ENCODE measurements around the gene SMARCD3.
A peak's percentile ranks its signal among the peaks of the same experiment; 100 is the strongest.

SMARCD3 gene

GRCh38 chr7:151207804-151208203, 40.7 kb downstream of the SMARCD3 start:
- DNase-seq = no peak
- ATAC-seq (replicated peaks) = no peak
- no peaks in the 10 kb centered on the region for H3K4me1 Mint-ChIP-seq
- no peak overlapping the region for H3K4me3 Mint-ChIP-seq
- H3K9me3 Mint-ChIP-seq = no peaks in the 10 kb centered on the region
- peaks cover 20 to 22% of the 10 kb centered on the region in 2 donors for H3K27me3 Mint-ChIP-seq
- H3K27ac Mint-ChIP-seq = no peak overlapping the region
- H3K36me3 Mint-ChIP-seq = peaks cover 9 to 18% of the 10 kb centered on the region in 2 donors

GRCh38 chr7:151207315-151207714, 41.2 kb downstream of the SMARCD3 start:
- no peak overlapping the region for H3K4me3 Mint-ChIP-seq
- ATAC-seq (replicated peaks) (no peak), DNase-seq (no peak)
- H3K36me3 Mint-ChIP-seq = peaks cover 9 to 13% of the 10 kb centered on the region in 2 donors
- H3K27me3 Mint-ChIP-seq = peaks cover 20 to 24% of the 10 kb centered on the region in 2 donors
- H3K4me1 Mint-ChIP-seq = no peaks in the 10 kb centered on the region
- no peak overlapping the region for H3K27ac Mint-ChIP-seq
- H3K9me3 Mint-ChIP-seq = no peaks in the 10 kb centered on the region

- ATAC-seq (replicated peaks) (no peak), DNase-seq (no peak)
- Mint-ChIP-seq H3K27me3 (peaks cover 20 to 24% of the 10 kb centered on the region in 2 donors), H3K4me3 (no peak overlapping the region), H3K27ac (no peak overlapping the region), H3K36me3 (peaks cover 9 to 10% of the 10 kb centered on the region in 2 donors), H3K9me3 (no peaks in the 10 kb centered on the region), H3K4me1 (no peaks in the 10 kb centered on the region)
Measured at GRCh38 chr7:151206914-151207313, 41.6 kb downstream of the SMARCD3 start.

GRCh38 chr7:151205730-151206129, 42.8 kb downstream of the SMARCD3 start:
- Mint-ChIP-seq H3K36me3 (peaks cover 2 to 8% of the 10 kb centered on the region in 2 donors), H3K4me3 (no peak overlapping the region), H3K27me3 (peaks cover 25 to 31% of the 10 kb centered on the region in 2 donors), H3K4me1 (no peaks in the 10 kb centered on the region), H3K27ac (no peak overlapping the region), H3K9me3 (no peaks in the 10 kb centered on the region)
- peak in 1 of 2 donors; percentile 67 for ATAC-seq (replicated peaks)
- no peak for DNase-seq

- H3K36me3 Mint-ChIP-seq = no peaks in the 10 kb centered on the region
- no peak overlapping the region for H3K27ac Mint-ChIP-seq
- DNase-seq = no peak
- peaks cover 28 to 31% of the 10 kb centered on the region in 2 donors for H3K27me3 Mint-ChIP-seq
- H3K4me1 Mint-ChIP-seq = no peaks in the 10 kb centered on the region
- no peak overlapping the region for H3K4me3 Mint-ChIP-seq
- no peak for ATAC-seq (replicated peaks)
- H3K9me3 Mint-ChIP-seq = no peaks in the 10 kb centered on the region
Measured at GRCh38 chr7:151204383-151205032, 44.0 kb downstream of the SMARCD3 start.

- no peaks in the 10 kb centered on the region for H3K9me3 Mint-ChIP-seq
- H3K27ac Mint-ChIP-seq = no peak overlapping the region
- H3K4me3 Mint-ChIP-seq = no peak overlapping the region
- no peaks in the 10 kb centered on the region for H3K36me3 Mint-ChIP-seq
- no peaks in the 10 kb centered on the region for H3K4me1 Mint-ChIP-seq
- ATAC-seq (replicated peaks) (no peak), DNase-seq (no peak)
- H3K27me3 Mint-ChIP-seq = peaks cover 30 to 31% of the 10 kb centered on the region in 2 donors
Measured at GRCh38 chr7:151202836-151203235, 45.7 kb downstream of the SMARCD3 start.

- Mint-ChIP-seq H3K36me3 (no peaks in the 10 kb centered on the region), H3K9me3 (no peaks in the 10 kb centered on the region), H3K27ac (no peak overlapping the region), H3K27me3 (peaks cover 30 to 31% of the 10 kb centered on the region in 2 donors), H3K4me3 (no peak overlapping the region), H3K4me1 (no peaks in the 10 kb centered on the region)
- DNase-seq = no peak
- ATAC-seq (replicated peaks) = no peak
Measured at GRCh38 chr7:151201751-151202150, 46.7 kb downstream of the SMARCD3 start.

GRCh38 chr7:151201344-151201743, 47.1 kb downstream of the SMARCD3 start:
- Mint-ChIP-seq H3K27ac (no peak overlapping the region), H3K4me3 (no peak overlapping the region), H3K36me3 (no peaks in the 10 kb centered on the region), H3K4me1 (no peaks in the 10 kb centered on the region), H3K9me3 (no peaks in the 10 kb centered on the region), H3K27me3 (peaks cover 30 to 31% of the 10 kb centered on the region in 2 donors)
- DNase-seq (no peak), ATAC-seq (replicated peaks) (no peak)

GRCh38 chr7:151198945-151199848, 49.3 kb downstream of the SMARCD3 start:
- H3K36me3 Mint-ChIP-seq = no peaks in the 10 kb centered on the region
- no peak for DNase-seq
- H3K27me3 Mint-ChIP-seq = peaks cover 23% of the 10 kb centered on the region in 2 donors
- H3K4me3 Mint-ChIP-seq = no peak overlapping the region
- no peak for ATAC-seq (replicated peaks)
- H3K4me1 Mint-ChIP-seq = no peaks in the 10 kb centered on the region
- no peaks in the 10 kb centered on the region for H3K9me3 Mint-ChIP-seq
- no peak overlapping the region for H3K27ac Mint-ChIP-seq

GRCh38 chr7:151197932-151198331, 50.6 kb downstream of the SMARCD3 start:
- Mint-ChIP-seq H3K4me3 (no peak overlapping the region), H3K27ac (no peak overlapping the region), H3K27me3 (peaks cover 15 to 26% of the 10 kb centered on the region in 2 donors), H3K4me1 (no peaks in the 10 kb centered on the region), H3K9me3 (no peaks in the 10 kb centered on the region), H3K36me3 (no peaks in the 10 kb centered on the region)
- DNase-seq = no peak
- ATAC-seq (replicated peaks) = no peak

GRCh38 chr7:151195616-151196450, 52.7 kb downstream of the SMARCD3 start:
- no peak overlapping the region for H3K27ac Mint-ChIP-seq

GRCh38 chr7:151194188-151194587, 54.3 kb downstream of the SMARCD3 start:
- no peaks in the 10 kb centered on the region for H3K36me3 Mint-ChIP-seq
- H3K4me3 Mint-ChIP-seq = no peak overlapping the region
- H3K4me1 Mint-ChIP-seq = peaks cover 0 to 7% of the 10 kb centered on the region in 2 donors
- H3K9me3 Mint-ChIP-seq = no peaks in the 10 kb centered on the region
- no peak for DNase-seq
- ATAC-seq (replicated peaks) = no peak
- H3K27ac Mint-ChIP-seq = no peak overlapping the region
- peaks cover 24 to 31% of the 10 kb centered on the region in 2 donors for H3K27me3 Mint-ChIP-seq

More at GRCh38 chr7:151195616-151196450, 52.7 kb downstream of the SMARCD3 start:
- DNase-seq (no peak), ATAC-seq (replicated peaks) (peak in 1 of 2 donors; percentile 23)
- Mint-ChIP-seq H3K27me3 (peaks cover 9 to 27% of the 10 kb centered on the region in 2 donors), H3K4me1 (no peaks in the 10 kb centered on the region), H3K36me3 (no peaks in the 10 kb centered on the region), H3K9me3 (no peaks in the 10 kb centered on the region), H3K4me3 (no peak overlapping the region)

- Mint-ChIP-seq H3K36me3 (no peaks in the 10 kb centered on the region), H3K27me3 (peaks cover 24 to 35% of the 10 kb centered on the region in 2 donors), H3K4me3 (no peak overlapping the region), H3K27ac (no peak overlapping the region), H3K4me1 (peaks cover 3 to 14% of the 10 kb centered on the region in 2 donors), H3K9me3 (no peaks in the 10 kb centered on the region)
- DNase-seq (no peak), ATAC-seq (replicated peaks) (no peak)
Measured at GRCh38 chr7:151193203-151193978, 55.1 kb downstream of the SMARCD3 start.

Data from stimulated activated naive B cell treated with anti-CD40 and anti-IgM and Interleukin-4, amounts not matched to agents 10 μg/mL and 1 μg/mL and 100 μg/mL, for 72 hours (primary cell).